ENCODE results near the gene CCKAR. TPM values are rescaled to one million over a fixed set of nuclear protein-coding genes. Genes with fewer than 3 reads are reported as not detected.

CCKAR gene
- total RNA-seq, 1 experiment from 2014 or later: not detected

DNA sequence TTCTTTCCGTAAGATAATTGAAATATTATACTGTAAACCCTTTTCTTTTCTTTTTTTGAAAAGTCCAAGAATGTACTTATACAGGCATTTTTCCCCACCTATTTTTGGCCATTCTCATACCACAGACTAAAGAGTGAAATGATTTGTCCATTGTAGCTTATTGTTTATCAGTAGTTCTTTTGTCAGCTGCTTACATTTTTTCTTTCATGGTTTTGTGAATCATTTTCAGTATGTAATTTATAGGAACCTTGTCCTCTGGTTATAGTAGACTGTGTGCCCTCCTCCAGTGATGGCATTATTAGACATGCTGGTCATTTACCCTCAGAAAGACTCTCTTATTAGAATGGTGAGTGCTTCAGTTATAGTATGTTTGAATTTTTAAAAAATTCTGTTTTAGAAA, 56.7 kb downstream of the CCKAR start (continued):
- TF ChIP-seq, protein P1, sequence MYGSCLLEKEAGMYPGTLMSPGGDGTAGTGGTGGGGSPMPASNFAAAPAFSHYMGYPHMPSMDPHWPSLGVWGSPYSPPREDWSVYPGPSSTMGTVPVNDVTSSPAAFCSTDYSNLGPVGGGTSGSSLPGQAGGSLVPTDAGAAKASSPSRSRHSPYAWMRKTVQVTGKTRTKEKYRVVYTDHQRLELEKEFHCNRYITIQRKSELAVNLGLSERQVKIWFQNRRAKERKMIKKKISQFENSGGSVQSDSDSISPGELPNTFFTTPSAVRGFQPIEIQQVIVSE (CRISPR knock-in tag; IDR thresholded peaks at IDR 0.05; ENCODE audit: borderline replicate concordance): no peak
- TF ChIP-seq, protein P2, sequence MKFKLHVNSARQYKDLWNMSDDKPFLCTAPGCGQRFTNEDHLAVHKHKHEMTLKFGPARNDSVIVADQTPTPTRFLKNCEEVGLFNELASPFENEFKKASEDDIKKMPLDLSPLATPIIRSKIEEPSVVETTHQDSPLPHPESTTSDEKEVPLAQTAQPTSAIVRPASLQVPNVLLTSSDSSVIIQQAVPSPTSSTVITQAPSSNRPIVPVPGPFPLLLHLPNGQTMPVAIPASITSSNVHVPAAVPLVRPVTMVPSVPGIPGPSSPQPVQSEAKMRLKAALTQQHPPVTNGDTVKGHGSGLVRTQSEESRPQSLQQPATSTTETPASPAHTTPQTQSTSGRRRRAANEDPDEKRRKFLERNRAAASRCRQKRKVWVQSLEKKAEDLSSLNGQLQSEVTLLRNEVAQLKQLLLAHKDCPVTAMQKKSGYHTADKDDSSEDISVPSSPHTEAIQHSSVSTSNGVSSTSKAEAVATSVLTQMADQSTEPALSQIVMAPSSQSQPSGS (CRISPR knock-in tag; IDR thresholded peaks at IDR 0.05; ENCODE audit: borderline replicate concordance, low read depth): no peak
- TF ChIP-seq MLX (CRISPR knock-in tag; IDR thresholded peaks at IDR 0.05): no peak

- H3K4me3 Mint-ChIP-seq: no peak overlapping the region
- TF ChIP-seq SOX15 (CRISPR knock-in tag; IDR thresholded peaks at IDR 0.05): no peak
- TF ChIP-seq ELF4 (CRISPR knock-in tag; IDR thresholded peaks at IDR 0.05; ENCODE audit: low read depth): no peak
- no peak for TF ChIP-seq TEAD4 (CRISPR knock-in tag; IDR thresholded peaks at IDR 0.05)
- no peak for TF ChIP-seq FOXP4 (CRISPR knock-in tag; IDR thresholded peaks at IDR 0.05)
- TF ChIP-seq, protein P2 (CRISPR knock-in tag; IDR thresholded peaks at IDR 0.05; ENCODE audit: borderline replicate concordance, low read depth): no peak
- no peak for TF ChIP-seq ATF1 (CRISPR knock-in tag; IDR thresholded peaks at IDR 0.05)
- TF ChIP-seq TP53 (CRISPR knock-in tag; IDR thresholded peaks at IDR 0.05): no peak
- TF ChIP-seq, protein P3, sequence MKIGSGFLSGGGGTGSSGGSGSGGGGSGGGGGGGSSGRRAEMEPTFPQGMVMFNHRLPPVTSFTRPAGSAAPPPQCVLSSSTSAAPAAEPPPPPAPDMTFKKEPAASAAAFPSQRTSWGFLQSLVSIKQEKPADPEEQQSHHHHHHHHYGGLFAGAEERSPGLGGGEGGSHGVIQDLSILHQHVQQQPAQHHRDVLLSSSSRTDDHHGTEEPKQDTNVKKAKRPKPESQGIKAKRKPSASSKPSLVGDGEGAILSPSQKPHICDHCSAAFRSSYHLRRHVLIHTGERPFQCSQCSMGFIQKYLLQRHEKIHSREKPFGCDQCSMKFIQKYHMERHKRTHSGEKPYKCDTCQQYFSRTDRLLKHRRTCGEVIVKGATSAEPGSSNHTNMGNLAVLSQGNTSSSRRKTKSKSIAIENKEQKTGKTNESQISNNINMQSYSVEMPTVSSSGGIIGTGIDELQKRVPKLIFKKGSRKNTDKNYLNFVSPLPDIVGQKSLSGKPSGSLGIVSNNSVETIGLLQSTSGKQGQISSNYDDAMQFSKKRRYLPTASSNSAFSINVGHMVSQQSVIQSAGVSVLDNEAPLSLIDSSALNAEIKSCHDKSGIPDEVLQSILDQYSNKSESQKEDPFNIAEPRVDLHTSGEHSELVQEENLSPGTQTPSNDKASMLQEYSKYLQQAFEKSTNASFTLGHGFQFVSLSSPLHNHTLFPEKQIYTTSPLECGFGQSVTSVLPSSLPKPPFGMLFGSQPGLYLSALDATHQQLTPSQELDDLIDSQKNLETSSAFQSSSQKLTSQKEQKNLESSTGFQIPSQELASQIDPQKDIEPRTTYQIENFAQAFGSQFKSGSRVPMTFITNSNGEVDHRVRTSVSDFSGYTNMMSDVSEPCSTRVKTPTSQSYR (CRISPR knock-in tag; IDR thresholded peaks at IDR 0.05): no peak
- TF ChIP-seq GRHL2 (CRISPR knock-in tag; IDR thresholded peaks at IDR 0.05; ENCODE audit: insufficient replicate concordance, severe bottlenecking): no peak
- TF ChIP-seq PREB (CRISPR knock-in tag; IDR thresholded peaks at IDR 0.05; ENCODE audit: borderline replicate concordance): no peak
- TF ChIP-seq USF2 (CRISPR knock-in tag; IDR thresholded peaks at IDR 0.05): no peak
- no peak for TF ChIP-seq TCF7 (CRISPR knock-in tag; IDR thresholded peaks at IDR 0.05; ENCODE audit: low read depth)
- no peak for ATAC-seq
- H3K4me1 Mint-ChIP-seq: no peaks in the 10 kb centered on the region
- no peak for DNase-seq (ENCODE audit: low spot score)
- H3K36me3 Mint-ChIP-seq: peaks cover 82% of the 10 kb centered on the region
- H3K9me3 Mint-ChIP-seq: no peaks in the 10 kb centered on the region
- POLR2A ChIA-PET: no interaction called here
- H3K27ac Mint-ChIP-seq: no peak overlapping the region; the same call in 1 of the 2 replicates
- no peaks in the 10 kb centered on the region for H3K27me3 Mint-ChIP-seq (ENCODE audit: low read depth)
- CTCF ChIA-PET: no interaction called here
Observed at GRCh38 chr4:26432419-26432818, 57.9 kb downstream of the CCKAR start.
